Astrocyte (in vitro differentiated cells and primary cell): Measurements from ENCODE around the gene VARS1. TPM values are rescaled to one million over a fixed set of nuclear protein-coding genes. Genes with fewer than 3 reads are reported as not detected.
"Not testable (repeated sequence)": the region's sequence is repeated elsewhere in the genome, so short reads cannot be mapped to it uniquely, and the experiment has no call there.

Experiments
- DNase-seq: peaks from one replicate; pipeline ENCODE4 v3.0.0-alpha.2; 2010; ENCODE audit warnings: low read depth
- FAIRE-seq: peaks from 2 replicates; lab custom pipeline; 2011; peaks lifted over from hg19 to GRCh38; lab: Jason Lieb, UNC
- H2AFZ ChIP-seq: 2 replicates; pipeline ENCODE4 v1.6.0; 2012; ENCODE audit warnings: low read depth, low read length, inconsistent platforms
- H3K27ac ChIP-seq: 2 replicates; pipeline ENCODE4 v1.5.1; 2011; ENCODE audit warnings: low read depth, low read length, inconsistent platforms
- H3K27me3 ChIP-seq: 2 replicates; pipeline ENCODE4 v1.6.0; 2011; ENCODE audit warnings: low read length, inconsistent platforms; ENCODE audit not compliant: insufficient read depth
- H3K36me3 ChIP-seq: 2 replicates; pipeline ENCODE4 v1.5.1; 2011; ENCODE audit warnings: low read length, inconsistent platforms; ENCODE audit not compliant: insufficient read depth
- H3K4me1 ChIP-seq: 2 replicates; pipeline ENCODE4 v1.5.1; 2011; ENCODE audit warnings: low read length, inconsistent platforms; ENCODE audit not compliant: insufficient read depth
- H3K4me2 ChIP-seq: 2 replicates; pipeline ENCODE4 v1.6.0; 2012; ENCODE audit warnings: low read length, inconsistent platforms
- H3K4me3 ChIP-seq: 2 replicates; pipeline ENCODE4 v1.5.1; 2011; ENCODE audit warnings: low read depth, mild to moderate bottlenecking, low read length, inconsistent platforms; ENCODE audit not compliant: insufficient read depth
- H3K79me2 ChIP-seq: 2 replicates; pipeline ENCODE4 v1.6.0; 2012; ENCODE audit warnings: mild to moderate bottlenecking, low read length, inconsistent platforms; ENCODE audit not compliant: insufficient read depth
- H3K9ac ChIP-seq: 2 replicates; pipeline ENCODE4 v1.6.0; 2012; ENCODE audit warnings: mild to moderate bottlenecking, low read length, inconsistent platforms
- H3K9me3 ChIP-seq: 2 replicates; pipeline ENCODE4 v1.5.1; 2012; ENCODE audit warnings: low read depth, mild to moderate bottlenecking, low read length, inconsistent platforms; ENCODE audit not compliant: insufficient read depth
- H4K20me1 ChIP-seq: 2 replicates; pipeline ENCODE4 v1.6.0; 2012; ENCODE audit warnings: low read length, inconsistent platforms; ENCODE audit not compliant: insufficient read depth
- H3K27ac Mint-ChIP-seq: one replicate; pipeline ENCODE4 v1.8.0; 2021; ENCODE audit warnings: mild to moderate bottlenecking, mixed read lengths; ENCODE audit not compliant: unreplicated experiment
- H3K27me3 Mint-ChIP-seq: one replicate; pipeline ENCODE4 v1.8.0; 2021; ENCODE audit warnings: low read depth, mixed read lengths; ENCODE audit not compliant: unreplicated experiment
- H3K36me3 Mint-ChIP-seq: one replicate; pipeline ENCODE4 v1.8.0; 2021; ENCODE audit warnings: low read depth, mixed read lengths; ENCODE audit not compliant: unreplicated experiment
- H3K4me1 Mint-ChIP-seq: one replicate; pipeline ENCODE4 v1.8.0; 2021; ENCODE audit warnings: low read depth, mixed read lengths; ENCODE audit not compliant: unreplicated experiment
- H3K4me3 Mint-ChIP-seq: one replicate; pipeline ENCODE4 v1.8.0; 2021; ENCODE audit warnings: mild to moderate bottlenecking, moderate library complexity, mixed read lengths; ENCODE audit not compliant: unreplicated experiment
- H3K9me3 Mint-ChIP-seq: one replicate; pipeline ENCODE4 v1.8.0; 2021; ENCODE audit warnings: mild to moderate bottlenecking, mixed read lengths; ENCODE audit not compliant: unreplicated experiment
- EZH2 ChIP-seq: IDR thresholded peaks from 2 replicates; pipeline ENCODE4 v1.6.1; 2012; ENCODE audit warnings: mild to moderate bottlenecking, low read length, inconsistent platforms; ENCODE audit not compliant: insufficient read depth
- total RNA-seq: library from RNA; stranded (reverse); gene quantifications from 2 replicates; pipeline ENCODE4 v1.2.1, GENCODE V29; 2021
- TF ChIP-seq, protein P1 (sequence below): IDR thresholded peaks from 2 replicates; pipeline ENCODE4 v1.5.1; 2011; ENCODE audit warnings: low read depth, mild to moderate bottlenecking, inconsistent platforms, low read length, moderate library complexity; ENCODE audit not compliant: insufficient read depth

The VARS1 gene
- total RNA-seq, 1 donor from 2014 or later: 94.8 TPM

- no peak for TF ChIP-seq EZH2
- TF ChIP-seq, protein P1, sequence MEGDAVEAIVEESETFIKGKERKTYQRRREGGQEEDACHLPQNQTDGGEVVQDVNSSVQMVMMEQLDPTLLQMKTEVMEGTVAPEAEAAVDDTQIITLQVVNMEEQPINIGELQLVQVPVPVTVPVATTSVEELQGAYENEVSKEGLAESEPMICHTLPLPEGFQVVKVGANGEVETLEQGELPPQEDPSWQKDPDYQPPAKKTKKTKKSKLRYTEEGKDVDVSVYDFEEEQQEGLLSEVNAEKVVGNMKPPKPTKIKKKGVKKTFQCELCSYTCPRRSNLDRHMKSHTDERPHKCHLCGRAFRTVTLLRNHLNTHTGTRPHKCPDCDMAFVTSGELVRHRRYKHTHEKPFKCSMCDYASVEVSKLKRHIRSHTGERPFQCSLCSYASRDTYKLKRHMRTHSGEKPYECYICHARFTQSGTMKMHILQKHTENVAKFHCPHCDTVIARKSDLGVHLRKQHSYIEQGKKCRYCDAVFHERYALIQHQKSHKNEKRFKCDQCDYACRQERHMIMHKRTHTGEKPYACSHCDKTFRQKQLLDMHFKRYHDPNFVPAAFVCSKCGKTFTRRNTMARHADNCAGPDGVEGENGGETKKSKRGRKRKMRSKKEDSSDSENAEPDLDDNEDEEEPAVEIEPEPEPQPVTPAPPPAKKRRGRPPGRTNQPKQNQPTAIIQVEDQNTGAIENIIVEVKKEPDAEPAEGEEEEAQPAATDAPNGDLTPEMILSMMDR: no peak
- Mint-ChIP-seq H3K4me3 (peak within 1 kb of the TSS; percentile 88), H3K36me3 (no peaks in the 10 kb centered on the region), H3K27me3 (no peaks in the 10 kb centered on the region), H3K9me3 (no peaks in the 10 kb centered on the region), H3K4me1 (peaks cover 18% of the 10 kb centered on the region), H3K27ac (peak within 1 kb of the TSS; percentile 91)
- Histone ChIP-seq H3K27ac (peak within 1 kb of the TSS; percentile 77), H3K9ac (peak within 1 kb of the TSS; percentile 82), H2AFZ (peak within 1 kb of the TSS; percentile 80), H3K9me3 (no peaks in the 10 kb centered on the region), H3K27me3 (no peaks in the 10 kb centered on the region), H3K4me1 (peaks cover 12% of the 10 kb centered on the region), H3K4me2 (peak within 1 kb of the TSS; percentile 86), H3K36me3 (no peaks in the 10 kb centered on the region), H3K79me2 (peaks cover 26% of the 10 kb centered on the region), H3K4me3 (peak within 1 kb of the TSS; percentile 73), H4K20me1 (peaks cover 7% of the 10 kb centered on the region)
- FAIRE-seq: no peak
- peak; percentile 99 for DNase-seq
Observed at GRCh38 chr6:31827286-31828079, 31.9 kb upstream of the VARS1 start, which contains the start of gene HSPA1B. Gene HSPA1B (plus strand): TSS chr6:31827738. CDS start chr6:31827951, 213 bp downstream.

GRCh38 chr6:31826793-31827285 lies 31.3 kb upstream of the VARS1 start:
- TF ChIP-seq, protein P1: no peak
- no peak for TF ChIP-seq EZH2
- no peaks in the 10 kb centered on the region for H3K27me3 Mint-ChIP-seq
- Histone ChIP-seq H3K79me2 (peaks cover 25% of the 10 kb centered on the region), H3K27me3 (no peaks in the 10 kb centered on the region), H3K27ac (peak overlapping the region; percentile 77), H3K36me3 (no peaks in the 10 kb centered on the region), H3K9me3 (no peaks in the 10 kb centered on the region), H4K20me1 (peaks cover 7% of the 10 kb centered on the region), H3K9ac (peak overlapping the region; percentile 79), H3K4me2 (peak overlapping the region; percentile 86), H3K4me1 (peaks cover 15% of the 10 kb centered on the region), H3K4me3 (peak overlapping the region; percentile 49), H2AFZ (peak overlapping the region; percentile 80)
- peak overlapping the region; percentile 91 for H3K27ac Mint-ChIP-seq
- H3K9me3 Mint-ChIP-seq: no peaks in the 10 kb centered on the region
- H3K4me1 Mint-ChIP-seq: peaks cover 20% of the 10 kb centered on the region
- FAIRE-seq: no peak
- H3K36me3 Mint-ChIP-seq: no peaks in the 10 kb centered on the region
- H3K4me3 Mint-ChIP-seq: peak overlapping the region; percentile 88
- DNase-seq: peak; percentile 81

- no peak overlapping the region for H3K4me3 ChIP-seq
- H3K9me3 ChIP-seq: no peaks in the 10 kb centered on the region
- DNase-seq (no peak), FAIRE-seq (no peak)
- H3K4me3 Mint-ChIP-seq: peak overlapping the region; percentile 88
- H3K27me3 ChIP-seq: no peaks in the 10 kb centered on the region
- H3K9ac ChIP-seq: no peak overlapping the region
- H2AFZ ChIP-seq: no peak overlapping the region
- no peak overlapping the region for H3K4me2 ChIP-seq
- TF ChIP-seq, protein P1: no peak
- no peak for TF ChIP-seq EZH2
- H3K4me1 Mint-ChIP-seq: peaks cover 20% of the 10 kb centered on the region
- peaks cover 12% of the 10 kb centered on the region for H3K79me2 ChIP-seq
- H3K27ac ChIP-seq: no peak overlapping the region
- no peak overlapping the region for H3K27ac Mint-ChIP-seq
- H3K36me3 ChIP-seq: no peaks in the 10 kb centered on the region
- H3K36me3 Mint-ChIP-seq: no peaks in the 10 kb centered on the region
- no peaks in the 10 kb centered on the region for H3K9me3 Mint-ChIP-seq
- peaks cover 7% of the 10 kb centered on the region for H4K20me1 ChIP-seq
- H3K27me3 Mint-ChIP-seq: no peaks in the 10 kb centered on the region
- H3K4me1 ChIP-seq: peaks cover 17% of the 10 kb centered on the region
Observed at GRCh38 chr6:31825553-31825952, 30.0 kb upstream of the VARS1 start.

GRCh38 chr6:31823592-31824196 lies 28.1 kb upstream of the VARS1 start:
- Mint-ChIP-seq H3K27ac (peak overlapping the region; percentile 34), H3K4me1 (peaks cover 17% of the 10 kb centered on the region), H3K4me3 (peak overlapping the region; percentile 57)
- H3K36me3 Mint-ChIP-seq, H3K36me3 ChIP-seq, H3K27ac ChIP-seq, H3K4me3 ChIP-seq, H3K9me3 Mint-ChIP-seq, H3K27me3 ChIP-seq, H3K9me3 ChIP-seq, FAIRE-seq, H4K20me1 ChIP-seq, H2AFZ ChIP-seq, H3K4me2 ChIP-seq, H3K9ac ChIP-seq, H3K79me2 ChIP-seq, H3K27me3 Mint-ChIP-seq, DNase-seq: not testable (repeated sequence)
- peaks cover 17% of the 10 kb centered on the region for H3K4me1 ChIP-seq
